H1 (cell line): ENCODE results near the gene GRB14. TPM values are rescaled to one million over a fixed set of nuclear protein-coding genes. Genes with fewer than 3 reads are reported as not detected.

ENCODE experiments used
- CTCF ChIA-PET: fragments of 300-600 bp; sonication (Branson Sonifier 250); formaldehyde crosslinking; loops from one replicate; lab custom pipeline; 2021; ENCODE audit not compliant: partially characterized antibody; lab: Charles Lee
- POLR2A ChIA-PET: fragments of 300-600 bp; sonication (Branson Sonifier 250); formaldehyde crosslinking; loops from one replicate; lab custom pipeline; 2021; ENCODE audit warnings: inconsistent platforms; ENCODE audit not compliant: partially characterized antibody; lab: Charles Lee
- DNase-seq, 2 experiments: peaks; one replicate each; pipeline versions ENCODE4 v3.0.0 to v3.0.0-alpha.2; 2010 to 2022; ENCODE audit warnings: low spot score in 2 of 2, low read depth in 1 of 2, mixed read lengths in 1 of 2
- FAIRE-seq: peaks from 2 replicates; lab custom pipeline; 2011; peaks lifted over from hg19 to GRCh38; lab: Jason Lieb, UNC
- H2AFZ ChIP-seq: 2 replicates; pipeline ENCODE4 v1.8.1; 2012; ENCODE audit warnings: low read length, inconsistent platforms
- H2AK5ac ChIP-seq: 2 replicates; pipeline ENCODE4 v1.6.1; 2013; ENCODE audit warnings: low read depth, low read length
- H2BK120ac ChIP-seq: replicated peaks from 2 replicates; pipeline ENCODE3; 2013; ENCODE audit warnings: low read depth, low read length, inconsistent platforms
- H2BK12ac ChIP-seq: 2 replicates; pipeline ENCODE4 v1.6.1; 2013; ENCODE audit warnings: low read depth, low read length
- H2BK15ac ChIP-seq: 2 replicates; pipeline ENCODE4 v1.6.1; 2013; ENCODE audit warnings: low read length
- H2BK20ac ChIP-seq: 2 replicates; pipeline ENCODE4 v1.6.1; 2013; ENCODE audit warnings: low read length
- H2BK5ac ChIP-seq: 2 replicates; pipeline ENCODE4 v1.6.1; 2013; ENCODE audit warnings: low read depth, low read length
- H3K14ac ChIP-seq: 2 replicates; pipeline ENCODE4 v1.6.1; 2013; ENCODE audit warnings: inconsistent platforms; ENCODE audit not compliant: insufficient read length
- H3K18ac ChIP-seq: 2 replicates; pipeline ENCODE4 v1.6.1; 2013; ENCODE audit warnings: low read length; ENCODE audit errors: extremely low read depth
- H3K23ac ChIP-seq: 2 replicates; pipeline ENCODE4 v1.6.1; 2013; ENCODE audit warnings: inconsistent platforms; ENCODE audit not compliant: insufficient read length
- H3K23me2 ChIP-seq: 2 replicates; pipeline ENCODE4 v1.6.1; 2013; ENCODE audit warnings: low read depth, low read length
- H3K27ac ChIP-seq: 2 replicates; pipeline ENCODE4 v1.6.1; 2011; ENCODE audit warnings: low read depth, low read length, inconsistent platforms
- H3K27me3 ChIP-seq, 4 experiments: replicated peaks in 1 of 4; 1 replicate in 1 of 4; 2 replicates in 3 of 4; pipeline versions ENCODE4 v1.6.1 to v1.8.1; 2011 to 2013; ENCODE audit warnings: low read length in 3 of 4, mild to moderate bottlenecking in 3 of 4, inconsistent platforms in 2 of 4, mixed read lengths in 2 of 4, moderate library complexity in 1 of 4; ENCODE audit not compliant: control insufficient read depth in 3 of 4, insufficient read depth in 3 of 4; ENCODE audit errors: extremely low read depth in 1 of 4
- H3K36me3 ChIP-seq, 4 experiments: 2 replicates each; pipeline versions ENCODE4 v1.6.1 to v1.8.1; 2011 to 2013; ENCODE audit warnings: mild to moderate bottlenecking in 4 of 4, low read length in 3 of 4, moderate library complexity in 2 of 4, control low read depth in 1 of 4, inconsistent platforms in 1 of 4; ENCODE audit not compliant: insufficient read depth in 4 of 4, control insufficient read depth in 2 of 4
- H3K4ac ChIP-seq: replicated peaks from 2 replicates; pipeline ENCODE3; 2013; ENCODE audit warnings: low read length, low read depth, mixed read lengths, inconsistent platforms; ENCODE audit not compliant: insufficient read length
- H3K4me1 ChIP-seq, 4 experiments: replicated peaks in 1 of 4; 1 replicate in 1 of 4; 2 replicates in 3 of 4; pipeline versions ENCODE4 v1.6.1 to v1.8.1; 2011 to 2013; ENCODE audit warnings: low read length in 3 of 4, inconsistent platforms in 2 of 4, mixed read lengths in 1 of 4; ENCODE audit not compliant: insufficient read depth in 4 of 4, control insufficient read depth in 3 of 4
- H3K4me2 ChIP-seq, 2 experiments: 2 replicates each; pipeline versions ENCODE4 v1.6.1 to v1.8.1; 2011 to 2013; ENCODE audit warnings: low read depth in 2 of 2, low read length in 2 of 2, control low read depth in 1 of 2, inconsistent platforms in 1 of 2, mild to moderate bottlenecking in 1 of 2; ENCODE audit not compliant: insufficient read depth in 1 of 2
- H3K4me3 ChIP-seq, 4 experiments: fragments of 200-600, 300-600 bp in 1 of 4; sonication (generic), shearing (Covaris generic), sonication (Bioruptor Twin) in 1 of 4; 2 replicates each; pipeline versions ENCODE4 v1.5.1 to v1.8.1; 2011 to 2016; ENCODE audit warnings: low read length in 4 of 4, low read depth in 3 of 4, control low read depth in 2 of 4, inconsistent platforms in 2 of 4, mild to moderate bottlenecking in 2 of 4, mixed read lengths in 1 of 4, moderate library complexity in 1 of 4; ENCODE audit not compliant: insufficient read depth in 2 of 4; ENCODE audit errors: extremely low read depth in 1 of 4
- H3K56ac ChIP-seq: replicated peaks from 2 replicates; pipeline ENCODE3; 2013; ENCODE audit warnings: low read depth, mild to moderate bottlenecking, mixed read lengths, low read length, inconsistent platforms; ENCODE audit not compliant: insufficient read length
- H3K79me1 ChIP-seq: 2 replicates; pipeline ENCODE4 v1.6.1; 2013; ENCODE audit warnings: low read depth, low read length, control low read depth
- H3K79me2 ChIP-seq, 2 experiments: 2 replicates each; pipeline versions ENCODE4 v1.6.1 to v1.8.1; 2012 to 2013; ENCODE audit warnings: low read length in 2 of 2, mild to moderate bottlenecking in 2 of 2, inconsistent platforms in 1 of 2; ENCODE audit not compliant: insufficient read depth in 2 of 2, control insufficient read depth in 1 of 2
- H3K9ac ChIP-seq, 4 experiments: replicated peaks in 1 of 4; 1 replicate in 1 of 4; 2 replicates in 3 of 4; pipeline versions ENCODE4 v1.6.1 to v1.8.1; 2011 to 2013; ENCODE audit warnings: low read depth in 3 of 4, low read length in 3 of 4, control low read depth in 2 of 4, mild to moderate bottlenecking in 2 of 4, moderate library complexity in 2 of 4, inconsistent platforms in 1 of 4; ENCODE audit errors: extremely low read depth in 1 of 4
- H3K9me3 ChIP-seq, 2 experiments: 2 replicates each; pipeline versions ENCODE4 v1.6.1 to v1.8.1; 2012 to 2013; ENCODE audit warnings: mild to moderate bottlenecking in 2 of 2, moderate library complexity in 2 of 2, control low read depth in 1 of 2, inconsistent platforms in 1 of 2, low read depth in 1 of 2, low read length in 1 of 2, mixed read lengths in 1 of 2; ENCODE audit not compliant: insufficient read depth in 2 of 2
- H4K20me1 ChIP-seq, 2 experiments: replicated peaks in 1 of 2; 2 replicates each; pipeline versions ENCODE3 to v1.8.1; 2011 to 2013; ENCODE audit warnings: inconsistent platforms in 2 of 2, low read length in 2 of 2, mild to moderate bottlenecking in 1 of 2; ENCODE audit not compliant: insufficient read depth in 2 of 2, control insufficient read depth in 1 of 2
- H4K5ac ChIP-seq: 2 replicates; pipeline ENCODE4 v1.6.1; 2013; ENCODE audit warnings: low read length, low read depth, mixed read lengths, inconsistent platforms; ENCODE audit not compliant: insufficient read length
- H4K8ac ChIP-seq: 2 replicates; pipeline ENCODE4 v1.8.0; 2013; ENCODE audit warnings: mild to moderate bottlenecking, moderate library complexity, low read length, inconsistent platforms; ENCODE audit not compliant: insufficient read depth; ENCODE audit errors: extremely low read depth
- H4K91ac ChIP-seq: replicated peaks from 2 replicates; pipeline ENCODE3; 2013; ENCODE audit warnings: low read length, mixed read lengths, inconsistent platforms; ENCODE audit not compliant: insufficient read length
- BACH1 ChIP-seq: IDR thresholded peaks from 2 replicates; pipeline ENCODE4 v1.6.1; 2012; ENCODE audit warnings: low read length, improper control_type of control experiment
- CEBPB ChIP-seq: IDR thresholded peaks from 2 replicates; pipeline ENCODE4 v1.6.1; 2012; ENCODE audit warnings: low read depth, low read length
- EP300 ChIP-seq, 2 experiments: IDR thresholded peaks; 1 replicate in 1 of 2; 2 replicates in 1 of 2; pipeline ENCODE4 v1.6.1; 2011 to 2012; ENCODE audit warnings: low read depth in 2 of 2, low read length in 2 of 2, mild to moderate bottlenecking in 2 of 2, borderline replicate concordance in 1 of 2, inconsistent platforms in 1 of 2, moderate library complexity in 1 of 2
- FOSL1 ChIP-seq: IDR thresholded peaks from 2 replicates; pipeline ENCODE4 v1.6.1; 2011; ENCODE audit warnings: mild to moderate bottlenecking, low read depth, low read length, moderate library complexity; ENCODE audit not compliant: insufficient read depth
- GTF2F1 ChIP-seq: IDR thresholded peaks from 2 replicates; pipeline ENCODE4 v1.6.1; 2012; ENCODE audit warnings: low read depth, low read length, improper control_type of control experiment, borderline replicate concordance
- HDAC2 ChIP-seq, 2 experiments: fragments of 300-600 bp in 1 of 2; sonication (generic) in 1 of 2; IDR thresholded peaks; 2 replicates each; pipeline ENCODE4 v1.6.1; 2011 to 2012; ENCODE audit warnings: low read depth in 2 of 2, low read length in 2 of 2, mild to moderate bottlenecking in 2 of 2, moderate library complexity in 2 of 2, borderline replicate concordance in 1 of 2, inconsistent platforms in 1 of 2
- POLR2A ChIP-seq, 2 experiments: IDR thresholded peaks; 1 replicate in 1 of 2; 2 replicates in 1 of 2; pipeline ENCODE4 v1.6.1; 2011; ENCODE audit warnings: low read depth in 2 of 2, low read length in 2 of 2, mild to moderate bottlenecking in 2 of 2; ENCODE audit errors: control extremely low read depth in 1 of 2
- RFX5 ChIP-seq: IDR thresholded peaks from 2 replicates; pipeline ENCODE4 v1.6.1; 2011; ENCODE audit warnings: low read depth, low read length, improper control_type of control experiment, borderline replicate concordance
- RNF2 ChIP-seq: fragments of 200-900, 300-1000 bp; sonication (generic); IDR thresholded peaks from 2 replicates; pipeline ENCODE4 v1.7.1; 2016; ENCODE audit warnings: borderline replicate concordance, low read depth, mild to moderate bottlenecking, antibody characterized with exemption, low read length; ENCODE audit not compliant: poor library complexity, severe bottlenecking; ENCODE audit errors: missing control alignments
- RXRA ChIP-seq: IDR thresholded peaks from 2 replicates; pipeline ENCODE4 v1.6.1; 2011; ENCODE audit warnings: low read depth, mild to moderate bottlenecking, low read length, moderate library complexity; ENCODE audit not compliant: insufficient read depth
- WGBS, 2 experiments: shearing (Covaris generic) in 1 of 2; methylation state at CpG; one replicate each; pipeline versions ENCODE4 v1.1.6 to v1.1.7; 2013 to 2015; ENCODE audit warnings: low lambda C conversion rate in 2 of 2, mixed read lengths in 2 of 2, inconsistent platforms in 1 of 2, low coverage in 1 of 2, missing lambda C conversion rate in 1 of 2; ENCODE audit not compliant: insufficient replicate concordance in 2 of 2, insufficient coverage in 1 of 2, insufficient read length in 1 of 2; ENCODE audit errors: extremely low coverage in 1 of 2, missing lambda C conversion rate in 1 of 2; 5-methylcytosine and 5-hydroxymethylcytosine counted together
- polyA plus RNA-seq, 7 experiments: library from polyadenylated mRNA; depleted of rRNA in 3 of 7; stranded (reverse) in 5 of 7; unstranded in 2 of 7; fragments of >200 nt in 5 of 7; fragments of 200-250 nt in 2 of 7; gene quantifications; 1 replicate in 5 of 7; 2 replicates in 1 of 7; 4 replicates in 1 of 7; pipeline versions ENCODE4 v1.2.1 to v1.2.3, GENCODE V29; 2011 to 2013; ENCODE audit warnings: missing spikeins in 2 of 7, mixed read lengths in 2 of 7
- total RNA-seq: library from RNA; stranded (reverse); fragmentation: NEBNext Ultra II Directional; extraction: Animal tissue kit (Norgen Biotek cat#: 25700); gene quantifications from 2 replicates; pipeline ENCODE4 v1.2.1, GENCODE V29; 2021
- TF ChIP-seq, protein P1 (sequence below), 3 experiments: IDR thresholded peaks; 1 replicate in 2 of 3; 2 replicates in 1 of 3; pipeline versions ENCODE4 v1.5.1 to v1.6.1; 2011; ENCODE audit warnings: low read length in 3 of 3, mild to moderate bottlenecking in 3 of 3, inconsistent platforms in 2 of 3, low read depth in 1 of 3, moderate library complexity in 1 of 3; ENCODE audit not compliant: insufficient read depth in 1 of 3; ENCODE audit errors: control extremely low read depth in 1 of 3

The GRB14 gene
- total and polyA plus RNA-seq, 2 of the 8 experiments (the other 6 are each of a cell fraction or from before 2014, with no cell fraction given) = 2.5 to 11.6 TPM

- 87% methylated on average over 2 of the region's 2 CpGs; no CpG with 5 or more reads in 1 of the 2 experiments for WGBS, 2 experiments
- Histone ChIP-seq H3K23ac (no peak overlapping the region), H2BK20ac (no peak overlapping the region), H3K4me2 (no peak overlapping the region), H4K8ac (no peak overlapping the region), H4K5ac (no peak overlapping the region), H3K4me1 (peaks cover 0 to 2% (median 0%) of the 10 kb centered on the region in 4 experiments; a peak in 1 of 7 replicates), H4K91ac (no peak overlapping the region), H2BK12ac (no peak overlapping the region), H4K20me1 (no peaks in the 10 kb centered on the region), H3K9me3 (no peaks in the 10 kb centered on the region), H3K4me3 (no peak overlapping the region), H2AFZ (no peak overlapping the region), H3K9ac (no peak overlapping the region), H3K79me1 (no peaks in the 10 kb centered on the region), H2BK5ac (no peak overlapping the region), H3K79me2 (no peaks in the 10 kb centered on the region), H3K14ac (no peak overlapping the region), H3K18ac (no peak overlapping the region), H3K36me3 (no peaks in the 10 kb centered on the region), H3K4ac (no peak overlapping the region), H3K23me2 (no peaks in the 10 kb centered on the region), H3K27me3 (no peaks in the 10 kb centered on the region), H2AK5ac (no peak overlapping the region), H2BK15ac (no peak overlapping the region), H2BK120ac (no peak overlapping the region), H3K27ac (no peak overlapping the region), H3K56ac (no peak overlapping the region)
- no peak for DNase-seq
- CTCF ChIA-PET = interaction anchor here (0.9 kb wide), 1 partner anchor 28 kb away, joined by 3 read pairs; no protein-coding TSS in a partner anchor
- FAIRE-seq = no peak
- POLR2A ChIA-PET = no interaction called here
- no peak for TF ChIP-seq RXRA
- TF ChIP-seq HDAC2 (IDR thresholded peaks at IDR 0.05; ENCODE audit: borderline replicate concordance in 1 of 2, low read depth in 2 of 2, low read length in 2 of 2) = no peak
- no peak for TF ChIP-seq FOSL1
- no peak for TF ChIP-seq EP300 (IDR thresholded peaks at IDR 0.05; ENCODE audit: borderline replicate concordance in 1 of 2, low read depth in 2 of 2, low read length in 2 of 2)
- TF ChIP-seq CEBPB = no peak
- no peak for TF ChIP-seq POLR2A (IDR thresholded peaks at IDR 0.05; ENCODE audit: control extremely low read depth in 1 of 2, low read depth in 2 of 2, low read length in 2 of 2)
- TF ChIP-seq, protein P1, sequence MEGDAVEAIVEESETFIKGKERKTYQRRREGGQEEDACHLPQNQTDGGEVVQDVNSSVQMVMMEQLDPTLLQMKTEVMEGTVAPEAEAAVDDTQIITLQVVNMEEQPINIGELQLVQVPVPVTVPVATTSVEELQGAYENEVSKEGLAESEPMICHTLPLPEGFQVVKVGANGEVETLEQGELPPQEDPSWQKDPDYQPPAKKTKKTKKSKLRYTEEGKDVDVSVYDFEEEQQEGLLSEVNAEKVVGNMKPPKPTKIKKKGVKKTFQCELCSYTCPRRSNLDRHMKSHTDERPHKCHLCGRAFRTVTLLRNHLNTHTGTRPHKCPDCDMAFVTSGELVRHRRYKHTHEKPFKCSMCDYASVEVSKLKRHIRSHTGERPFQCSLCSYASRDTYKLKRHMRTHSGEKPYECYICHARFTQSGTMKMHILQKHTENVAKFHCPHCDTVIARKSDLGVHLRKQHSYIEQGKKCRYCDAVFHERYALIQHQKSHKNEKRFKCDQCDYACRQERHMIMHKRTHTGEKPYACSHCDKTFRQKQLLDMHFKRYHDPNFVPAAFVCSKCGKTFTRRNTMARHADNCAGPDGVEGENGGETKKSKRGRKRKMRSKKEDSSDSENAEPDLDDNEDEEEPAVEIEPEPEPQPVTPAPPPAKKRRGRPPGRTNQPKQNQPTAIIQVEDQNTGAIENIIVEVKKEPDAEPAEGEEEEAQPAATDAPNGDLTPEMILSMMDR (IDR thresholded peaks at IDR 0.05; ENCODE audit: control extremely low read depth in 1 of 3, insufficient read depth in 1 of 3, low read depth in 1 of 3, low read length in 3 of 3) = no peak
- no peak for TF ChIP-seq BACH1
- TF ChIP-seq RNF2 = no peak
- no peak for TF ChIP-seq RFX5
- TF ChIP-seq GTF2F1 = no peak
Measured at GRCh38 chr2:164589522-164589921, 31.8 kb downstream of the GRB14 start.
